ENCODE data around the gene ATG7. TPM values are rescaled to one million over a fixed set of nuclear protein-coding genes. Genes with fewer than 3 reads are reported as not detected.

Gene ATG7
- polyA plus RNA-seq, 1 donor (not counting 4 experiments of a cell fraction or from before 2014, with no cell fraction given): 27.9 TPM

- H3K4me2 ChIP-seq (ENCODE audit: control insufficient read depth, extremely low read depth, insufficient read depth, low read depth, low read length): no peak overlapping the region
- no peaks in the 10 kb centered on the region for H3K9me1 ChIP-seq (ENCODE audit: control insufficient read depth, extremely low read depth, insufficient read depth, low read length)
- no peaks in the 10 kb centered on the region for H3K9me3 ChIP-seq (ENCODE audit: control insufficient read depth, low read depth, low read length)
- H3K27ac ChIP-seq (ENCODE audit: control insufficient read depth, insufficient read depth, low read length): no peak overlapping the region
- no peak for FAIRE-seq
- no peaks in the 10 kb centered on the region for H3K79me2 ChIP-seq (ENCODE audit: control insufficient read depth, insufficient read depth, low read length)
- no peak for TF ChIP-seq CTCF (optimal IDR thresholded peaks at IDR 0.05 in 1 of 3, IDR thresholded peaks at IDR 0.05 in 1 of 3, conservative IDR thresholded peaks at IDR 0.05 in 1 of 3; ENCODE audit: extremely low read depth in 1 of 3, insufficient read depth in 2 of 3, low read length in 3 of 3)
- TF ChIP-seq EZH2 (IDR thresholded peaks at IDR 0.05; ENCODE audit: low read length): no peak
- no peak overlapping the region for H3K9ac ChIP-seq (ENCODE audit: control insufficient read depth, extremely low read depth, insufficient read depth, low read length)
- DNase-seq (ENCODE audit: low read depth, low spot score): no peak
- no peaks in the 10 kb centered on the region for H3K27me3 ChIP-seq (ENCODE audit: control insufficient read depth, extremely low read depth, insufficient read depth, low read length)
- no peaks in the 10 kb centered on the region for H3K36me3 ChIP-seq (ENCODE audit: control insufficient read depth in 2 of 2, extremely low read depth in 1 of 2, insufficient read depth in 2 of 2, low read length in 2 of 2)
- no peak overlapping the region for H2AFZ ChIP-seq (ENCODE audit: control insufficient read depth, low read length)
- H4K20me1 ChIP-seq (ENCODE audit: control insufficient read depth, extremely low read depth, insufficient read depth, low read length): no peaks in the 10 kb centered on the region
- no peak overlapping the region for H3K4me3 ChIP-seq (ENCODE audit: control insufficient read depth in 2 of 3, extremely low read depth in 1 of 3, insufficient read depth in 2 of 3, low read depth in 1 of 3, low read length in 3 of 3)
- dilution Hi-C loops (cut with MboI; ENCODE audit: extremely low pct_ligation_motif_present, low sequenced_read_pairs): no loop called here
- H3K4me1 ChIP-seq (ENCODE audit: control insufficient read depth, extremely low read depth, insufficient read depth, low read length): no peaks in the 10 kb centered on the region
Observed at GRCh38 chr3:11445883-11446282, 173.7 kb downstream of the ATG7 start.

- dilution Hi-C loops (cut with MboI; ENCODE audit: extremely low pct_ligation_motif_present, low sequenced_read_pairs): no loop called here
- Histone ChIP-seq H3K79me2 (ENCODE audit: control insufficient read depth, insufficient read depth, low read length) (no peaks in the 10 kb centered on the region), H3K4me2 (ENCODE audit: control insufficient read depth, extremely low read depth, insufficient read depth, low read depth, low read length) (no peak overlapping the region), H3K9me1 (ENCODE audit: control insufficient read depth, extremely low read depth, insufficient read depth, low read length) (no peaks in the 10 kb centered on the region), H2AFZ (ENCODE audit: control insufficient read depth, low read length) (no peak overlapping the region), H3K4me1 (ENCODE audit: control insufficient read depth, extremely low read depth, insufficient read depth, low read length) (no peaks in the 10 kb centered on the region), H3K27me3 (ENCODE audit: control insufficient read depth, extremely low read depth, insufficient read depth, low read length) (no peaks in the 10 kb centered on the region), H3K27ac (ENCODE audit: control insufficient read depth, insufficient read depth, low read length) (no peak overlapping the region), H3K9me3 (ENCODE audit: control insufficient read depth, low read depth, low read length) (no peaks in the 10 kb centered on the region), H4K20me1 (ENCODE audit: control insufficient read depth, extremely low read depth, insufficient read depth, low read length) (no peaks in the 10 kb centered on the region), H3K4me3 (ENCODE audit: control insufficient read depth in 2 of 3, extremely low read depth in 1 of 3, insufficient read depth in 2 of 3, low read depth in 1 of 3, low read length in 3 of 3) (no peak overlapping the region), H3K9ac (ENCODE audit: control insufficient read depth, extremely low read depth, insufficient read depth, low read length) (no peak overlapping the region), H3K36me3 (ENCODE audit: control insufficient read depth in 2 of 2, extremely low read depth in 1 of 2, insufficient read depth in 2 of 2, low read length in 2 of 2) (no peaks in the 10 kb centered on the region)
- FAIRE-seq: no peak
- no peak for TF ChIP-seq EZH2 (IDR thresholded peaks at IDR 0.05; ENCODE audit: low read length)
- no peak for TF ChIP-seq CTCF (optimal IDR thresholded peaks at IDR 0.05 in 1 of 3, IDR thresholded peaks at IDR 0.05 in 1 of 3, conservative IDR thresholded peaks at IDR 0.05 in 1 of 3; ENCODE audit: extremely low read depth in 1 of 3, insufficient read depth in 2 of 3, low read length in 3 of 3)
- DNase-seq (ENCODE audit: low read depth, low spot score): no peak
Observed at GRCh38 chr3:11447584-11448200, 175.5 kb downstream of the ATG7 start.

Data from keratinocyte (primary cell).